Left ventricle myocardium inferior (tissue), 1 donor: Measurements from ENCODE around the gene MCOLN1. TPM values are rescaled to one million over a fixed set of nuclear protein-coding genes. Genes with fewer than 3 reads are reported as not detected.

Experiments
- DNase-seq: peaks from one replicate; pipeline ENCODE4 v3.0.0-alpha.2; 2020
- H3K27ac ChIP-seq: fragments of 200-600 bp; replicated peaks from 2 replicates; pipeline ENCODE4 v1.8.0; 2021
- H3K27me3 ChIP-seq: fragments of 200-600 bp; 2 replicates; pipeline ENCODE4 v1.8.0; 2021; ENCODE audit warnings: low read depth
- H3K36me3 ChIP-seq: fragments of 200-600 bp; 2 replicates; pipeline ENCODE4 v1.8.0; 2021
- H3K4me1 ChIP-seq: fragments of 200-600 bp; 2 replicates; pipeline ENCODE4 v1.8.0; 2021
- H3K4me3 ChIP-seq: fragments of 200-600 bp; 2 replicates; pipeline ENCODE4 v1.8.0; 2021; ENCODE audit warnings: mild to moderate bottlenecking, moderate library complexity
- H3K9me3 ChIP-seq: fragments of 200-600 bp; replicated peaks from 2 replicates; pipeline ENCODE4 v1.8.0; 2021
- CTCF ChIP-seq: fragments of 200-600 bp; IDR thresholded peaks from 2 replicates; pipeline ENCODE4 v1.8.0; 2021; ENCODE audit warnings: antibody characterized with exemption, mild to moderate bottlenecking, borderline replicate concordance
- intact Hi-C: fragments of 100-400 bp; cut with micrococcal nuclease; formaldehyde crosslinking; loops from one replicate; pipeline ENCODE4 v1.11.0; 2022
- total RNA-seq: library from RNA; stranded (reverse); fragmentation: NEBNext Ultra II Directional; extraction: Animal tissue kit (Norgen Biotek cat#: 25700); gene quantifications from one replicate; pipeline ENCODE4 v1.2.1, GENCODE V29; 2021
- donor health status: DM: no; HTN: yes; CAD: no; lungs with severe emphysema.

Gene MCOLN1
- total RNA-seq, 1 donor from 2014 or later, result 16.8 TPM

- Histone ChIP-seq H3K36me3 (peaks cover 83% of the 10 kb centered on the region), H3K4me1 (peaks cover under 1% of the 10 kb centered on the region), H3K9me3 (peaks cover 4% of the 10 kb centered on the region), H3K27me3 (no peaks in the 10 kb centered on the region), H3K27ac (no peak overlapping the region), H3K4me3 (no peak overlapping the region)
- no peak for TF ChIP-seq CTCF
- intact Hi-C loops, result no loop called here
- DNase-seq, result no peak
Observed at GRCh38 chr19:7556696-7557315, 34.4 kb downstream of the MCOLN1 start.

GRCh38 chr19:7558667-7559066 is 36.2 kb downstream of the MCOLN1 start:
- Histone ChIP-seq H3K9me3 (peaks cover 4% of the 10 kb centered on the region), H3K27ac (no peak overlapping the region), H3K27me3 (no peaks in the 10 kb centered on the region), H3K4me1 (no peaks in the 10 kb centered on the region), H3K4me3 (no peak overlapping the region), H3K36me3 (peaks cover 83% of the 10 kb centered on the region)
- intact Hi-C loops, result no loop called here
- no peak for TF ChIP-seq CTCF
- no peak for DNase-seq

- no peak overlapping the region for H3K27ac ChIP-seq
- no peak for TF ChIP-seq CTCF
- peaks cover 78% of the 10 kb centered on the region for H3K36me3 ChIP-seq
Observed at GRCh38 chr19:7559102-7559501, 36.7 kb downstream of the MCOLN1 start.

GRCh38 chr19:7560255-7560654 is 37.8 kb downstream of the MCOLN1 start:
- TF ChIP-seq CTCF, result no peak
- intact Hi-C loops, result no loop called here
- peaks cover 68% of the 10 kb centered on the region for H3K36me3 ChIP-seq
- H3K4me3 ChIP-seq, result no peak overlapping the region
- peaks cover 4% of the 10 kb centered on the region for H3K9me3 ChIP-seq
- no peak for DNase-seq
- H3K27ac ChIP-seq, result no peak overlapping the region
- H3K27me3 ChIP-seq, result no peaks in the 10 kb centered on the region
- no peaks in the 10 kb centered on the region for H3K4me1 ChIP-seq

More at GRCh38 chr19:7559102-7559501, 36.7 kb downstream of the MCOLN1 start:
- H3K4me3 ChIP-seq, result no peak overlapping the region
- intact Hi-C loops, result no loop called here
- no peaks in the 10 kb centered on the region for H3K4me1 ChIP-seq
- DNase-seq, result no peak
- peaks cover 4% of the 10 kb centered on the region for H3K9me3 ChIP-seq
- no peaks in the 10 kb centered on the region for H3K27me3 ChIP-seq

GRCh38 chr19:7561325-7561724 is 38.9 kb downstream of the MCOLN1 start:
- no peaks in the 10 kb centered on the region for H3K27me3 ChIP-seq
- peaks cover 59% of the 10 kb centered on the region for H3K36me3 ChIP-seq
- peaks cover 4% of the 10 kb centered on the region for H3K9me3 ChIP-seq
- H3K4me1 ChIP-seq, result no peaks in the 10 kb centered on the region
- no peak for DNase-seq
- no peak for TF ChIP-seq CTCF
- intact Hi-C loops, result no loop called here
- no peak overlapping the region for H3K27ac ChIP-seq
- no peak overlapping the region for H3K4me3 ChIP-seq
